KMS-11 (cell line): ENCODE results near the gene TMC1.

ENCODE experiments used
- H2AFZ ChIP-seq: fragments of 200-600 bp; sonication (generic); 2 replicates; pipeline ENCODE4 v1.6.1; 2016; ENCODE audit warnings: antibody characterized with exemption, mixed run types, low read depth
- H3K27ac ChIP-seq: fragments of 200-600 bp; sonication (generic); 2 replicates; pipeline ENCODE4 v1.6.1; 2016; ENCODE audit warnings: mild to moderate bottlenecking, mixed run types
- H3K27me3 ChIP-seq: fragments of 200-600 bp; sonication (generic); 2 replicates; pipeline ENCODE4 v1.6.1; 2017; ENCODE audit warnings: mild to moderate bottlenecking, low read depth, mixed run types, moderate library complexity; ENCODE audit not compliant: insufficient read depth
- H3K36me3 ChIP-seq: fragments of 200-600 bp; sonication (generic); 2 replicates; pipeline ENCODE4 v1.6.1; 2017; ENCODE audit warnings: mild to moderate bottlenecking, mixed run types; ENCODE audit not compliant: insufficient read depth
- H3K4me1 ChIP-seq: fragments of 200-600 bp; sonication (generic); 2 replicates; pipeline ENCODE4 v1.6.1; 2016; ENCODE audit warnings: mild to moderate bottlenecking, low read depth, mixed run types; ENCODE audit not compliant: poor library complexity, severe bottlenecking
- H3K4me2 ChIP-seq: fragments of 200-600 bp; sonication (generic); 2 replicates; pipeline ENCODE4 v1.7.0; 2016; ENCODE audit warnings: mild to moderate bottlenecking, mixed run types
- H3K4me3 ChIP-seq: fragments of 200-600 bp; sonication (generic); IDR thresholded peaks from 2 replicates; pipeline ENCODE4 v1.6.1; 2017; ENCODE audit warnings: low read depth, low read length, mixed read lengths; ENCODE audit not compliant: insufficient read depth
- H3K79me2 ChIP-seq: fragments of 200-600 bp; sonication (generic); 2 replicates; pipeline ENCODE4 v1.6.1; 2016; ENCODE audit warnings: low read depth, mixed run types; ENCODE audit not compliant: insufficient read depth
- H3K9ac ChIP-seq: fragments of 200-600 bp; sonication (generic); 2 replicates; pipeline ENCODE4 v1.6.1; 2016; ENCODE audit warnings: mild to moderate bottlenecking, mixed run types
- H4K20me1 ChIP-seq: fragments of 200-600 bp; sonication (generic); 2 replicates; pipeline ENCODE4 v1.6.1; 2016; ENCODE audit warnings: mild to moderate bottlenecking, mixed run types; ENCODE audit not compliant: insufficient read depth
- CTCF ChIP-seq: fragments of 200-600 bp; sonication (generic); conservative IDR thresholded peaks from 2 replicates; pipeline ENCODE4 v1.6.1; 2017; ENCODE audit warnings: low read depth, mild to moderate bottlenecking, antibody characterized with exemption, low read length, moderate library complexity, mixed read lengths

TMC1 gene

GRCh38 chr9:72565535-72565934 is 44.1 kb downstream of the TMC1 start:
- no peak overlapping the region for H3K27ac ChIP-seq

GRCh38 chr9:72574156-72574810 is 52.9 kb downstream of the TMC1 start:
- Histone ChIP-seq H3K9ac (no peak overlapping the region), H3K4me3 (no peak overlapping the region), H3K27ac (no peak overlapping the region), H4K20me1 (no peaks in the 10 kb centered on the region), H3K27me3 (no peaks in the 10 kb centered on the region), H3K4me1 (no peaks in the 10 kb centered on the region), H3K4me2 (no peak overlapping the region), H2AFZ (no peak overlapping the region), H3K36me3 (no peaks in the 10 kb centered on the region), H3K79me2 (no peaks in the 10 kb centered on the region)
- TF ChIP-seq CTCF = no peak

More at GRCh38 chr9:72565535-72565934, 44.1 kb downstream of the TMC1 start:
- H3K27me3 ChIP-seq = no peaks in the 10 kb centered on the region
- H3K4me2 ChIP-seq = no peak overlapping the region
- TF ChIP-seq CTCF = no peak
- no peak overlapping the region for H3K9ac ChIP-seq
- no peaks in the 10 kb centered on the region for H3K36me3 ChIP-seq
- no peaks in the 10 kb centered on the region for H3K79me2 ChIP-seq
- no peaks in the 10 kb centered on the region for H4K20me1 ChIP-seq
- H3K4me1 ChIP-seq = no peaks in the 10 kb centered on the region
- H3K4me3 ChIP-seq = no peak overlapping the region
- no peak overlapping the region for H2AFZ ChIP-seq

GRCh38 chr9:72575666-72576065 is 54.3 kb downstream of the TMC1 start:
- Histone ChIP-seq H3K27ac (no peak overlapping the region), H3K4me1 (no peaks in the 10 kb centered on the region), H3K9ac (no peak overlapping the region), H3K4me2 (no peak overlapping the region), H2AFZ (no peak overlapping the region), H3K36me3 (no peaks in the 10 kb centered on the region), H3K79me2 (no peaks in the 10 kb centered on the region), H3K4me3 (no peak overlapping the region), H3K27me3 (no peaks in the 10 kb centered on the region), H4K20me1 (no peaks in the 10 kb centered on the region)
- TF ChIP-seq CTCF = no peak

- Histone ChIP-seq H3K4me2 (no peak overlapping the region), H3K9ac (no peak overlapping the region), H3K27ac (no peak overlapping the region), H3K4me3 (no peak overlapping the region), H3K79me2 (no peaks in the 10 kb centered on the region), H2AFZ (no peak overlapping the region), H3K4me1 (no peaks in the 10 kb centered on the region), H3K27me3 (no peaks in the 10 kb centered on the region), H3K36me3 (no peaks in the 10 kb centered on the region), H4K20me1 (no peaks in the 10 kb centered on the region)
- no peak for TF ChIP-seq CTCF
These were observed 54.7 kb downstream of the TMC1 start for GRCh38 chr9:72576087-72576486.
